ENCODE measurements around the gene DCLK3. TPM values are rescaled to one million over a fixed set of nuclear protein-coding genes. Genes with fewer than 3 reads are reported as not detected.

Gene DCLK3
- total RNA-seq, 1 donor from 2014 or later = 0.51 TPM

- no peaks in the 10 kb centered on the region for H3K79me2 ChIP-seq (ENCODE audit: low read depth)
- no peaks in the 10 kb centered on the region for H3K27me3 Mint-ChIP-seq (ENCODE audit: insufficient read depth, low read depth)
- no peaks in the 10 kb centered on the region for H3K4me1 Mint-ChIP-seq
- H4K20me1 ChIP-seq (ENCODE audit: low read depth) = no peaks in the 10 kb centered on the region
- DNase-seq (ENCODE audit: low spot score) = no peak
- H3K9ac ChIP-seq = no peak overlapping the region
- H3K4me3 Mint-ChIP-seq = no peak overlapping the region
- H3K27ac ChIP-seq = no peak overlapping the region
- no peaks in the 10 kb centered on the region for H3F3A ChIP-seq (ENCODE audit: low read depth)
- no peaks in the 10 kb centered on the region for H3K9me3 Mint-ChIP-seq
- H3K4me1 ChIP-seq = no peaks in the 10 kb centered on the region
- H2AFZ ChIP-seq (replicated peaks) = no peak overlapping the region
- H3K36me3 Mint-ChIP-seq = no peaks in the 10 kb centered on the region
- no peak overlapping the region for H3K4me3 ChIP-seq
- no peaks in the 10 kb centered on the region for H3K9me3 ChIP-seq (ENCODE audit: low read depth)
- no peaks in the 10 kb centered on the region for H3K27me3 ChIP-seq
- no peak for TF ChIP-seq EZH2 (IDR thresholded peaks at IDR 0.05)
- no peak for TF ChIP-seq CTCF (IDR thresholded peaks at IDR 0.05)
- TF ChIP-seq EZH2phosphoT487 (IDR thresholded peaks at IDR 0.05) = no peak
- H3K4me2 ChIP-seq = no peak overlapping the region
- H3K27ac Mint-ChIP-seq = no peak overlapping the region
- H3K36me3 ChIP-seq = no peaks in the 10 kb centered on the region
Measured at GRCh38 chr3:36662626-36663025, 101.7 kb downstream of the DCLK3 start.

Other genes starting within 250 kb of the DCLK3 start
- gene TRANK1, start 180.5 kb upstream of the DCLK3 start, total RNA-seq (ENCODE audit: low replicate concordance) = 10.5 and 12.1 TPM in 2 replicates
- 27.4 and 51.4 TPM in 2 replicates for gene EPM2AIP1, start 228.6 kb upstream of the DCLK3 start, total RNA-seq (ENCODE audit: low replicate concordance)
- 68.3 and 71.1 TPM in 2 replicates for gene MLH1, start 229.0 kb upstream of the DCLK3 start, total RNA-seq (ENCODE audit: low replicate concordance)